Measurements from ENCODE around the gene FOXO3. TPM values are rescaled to one million over a fixed set of nuclear protein-coding genes. Genes with fewer than 3 reads are reported as not detected.

FOXO3 gene
- total RNA-seq, 3 donors from 2014 or later (not counting 1 experiment from before 2014, with no cell fraction given), result 43.1 to 70.4 (median 51.3) TPM

DNA sequence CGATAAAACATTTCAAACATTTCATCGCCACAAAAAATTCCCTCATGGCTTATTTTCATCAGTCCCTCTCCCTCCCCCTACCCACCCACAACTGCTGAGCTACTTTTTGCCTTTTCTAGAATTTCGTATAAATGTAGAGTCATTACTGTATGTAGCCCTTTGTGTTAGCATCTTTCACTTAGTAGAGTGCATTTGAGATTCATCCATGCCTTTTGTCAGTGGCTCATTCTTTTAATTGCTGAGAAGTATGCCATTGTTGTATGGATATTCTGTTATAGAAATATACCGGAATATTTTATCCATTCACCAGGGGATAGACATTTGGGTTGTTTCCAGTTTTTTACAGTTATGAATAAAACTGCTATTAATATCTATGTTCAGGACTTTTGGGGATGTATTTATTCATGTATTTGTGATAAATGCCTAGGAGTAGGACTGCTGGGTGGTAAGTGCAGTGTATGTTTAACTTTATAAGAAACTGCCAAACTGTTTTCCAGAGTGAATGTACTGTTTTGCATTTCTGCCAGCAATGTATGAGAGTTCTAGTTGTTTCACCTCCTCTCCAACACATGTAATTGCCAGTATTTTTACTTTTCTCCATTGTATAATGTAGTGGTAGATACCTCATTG, 50.4 kb downstream of the FOXO3 start:
- no peak overlapping the region for H3K4me3 ChIP-seq (ENCODE audit: low read length)
- ATAC-seq, result no peak
- Mint-ChIP-seq H3K36me3 (peaks cover 7% of the 10 kb centered on the region), H3K27ac (no peak overlapping the region), H3K9me3 (peaks cover 2% of the 10 kb centered on the region in 2 donors), H3K27me3 (ENCODE audit: low read depth in 2 of 2) (no peaks in the 10 kb centered on the region), H3K4me3 (no peak overlapping the region), H3K4me1 (peaks cover 63 to 74% of the 10 kb centered on the region in 2 donors)
- H3K27ac ChIP-seq (ENCODE audit: low read length), result no peak overlapping the region
- intact Hi-C loops (cut with micrococcal nuclease), result no loop called here
- WGBS (ENCODE audit: insufficient coverage), result no CpG with 5 or more reads among the region's 4 CpGs
- no peaks in the 10 kb centered on the region for H3K4me1 ChIP-seq (ENCODE audit: control insufficient read depth, insufficient read depth, low read length)
- no peak for DNase-seq
- no peak for TF ChIP-seq CTCF (IDR thresholded peaks at IDR 0.05)
- no peaks in the 10 kb centered on the region for H3K9me3 ChIP-seq (ENCODE audit: control insufficient read depth, insufficient read depth, low read length)
- no peaks in the 10 kb centered on the region for H3K36me3 ChIP-seq (ENCODE audit: control insufficient read depth, insufficient read depth, low read length)
- no peaks in the 10 kb centered on the region for H3K27me3 ChIP-seq (ENCODE audit: control insufficient read depth, insufficient read depth, low read length)

GRCh38 chr6:108612852-108613251, 52.1 kb downstream of the FOXO3 start:
- Histone ChIP-seq H3K4me1 (ENCODE audit: control insufficient read depth, insufficient read depth, low read length) (no peaks in the 10 kb centered on the region), H3K4me3 (ENCODE audit: low read length) (no peak overlapping the region), H3K27ac (ENCODE audit: low read length) (no peak overlapping the region), H3K9me3 (ENCODE audit: control insufficient read depth, insufficient read depth, low read length) (no peaks in the 10 kb centered on the region), H3K27me3 (ENCODE audit: control insufficient read depth, insufficient read depth, low read length) (no peaks in the 10 kb centered on the region), H3K36me3 (ENCODE audit: control insufficient read depth, insufficient read depth, low read length) (no peaks in the 10 kb centered on the region)
- H3K27me3 Mint-ChIP-seq (ENCODE audit: low read depth in 2 of 2), result no peaks in the 10 kb centered on the region
- intact Hi-C loops (cut with micrococcal nuclease), result no loop called here
- H3K4me1 Mint-ChIP-seq, result peaks cover 60 to 69% of the 10 kb centered on the region in 2 donors
- no peak for TF ChIP-seq CTCF (IDR thresholded peaks at IDR 0.05)
- no peak for DNase-seq
- peaks cover 2% of the 10 kb centered on the region in 2 donors for H3K9me3 Mint-ChIP-seq
- H3K36me3 Mint-ChIP-seq, result peaks cover 7% of the 10 kb centered on the region
- H3K27ac Mint-ChIP-seq, result no peak overlapping the region
- no peak for ATAC-seq
- H3K4me3 Mint-ChIP-seq, result no peak overlapping the region

DNA sequence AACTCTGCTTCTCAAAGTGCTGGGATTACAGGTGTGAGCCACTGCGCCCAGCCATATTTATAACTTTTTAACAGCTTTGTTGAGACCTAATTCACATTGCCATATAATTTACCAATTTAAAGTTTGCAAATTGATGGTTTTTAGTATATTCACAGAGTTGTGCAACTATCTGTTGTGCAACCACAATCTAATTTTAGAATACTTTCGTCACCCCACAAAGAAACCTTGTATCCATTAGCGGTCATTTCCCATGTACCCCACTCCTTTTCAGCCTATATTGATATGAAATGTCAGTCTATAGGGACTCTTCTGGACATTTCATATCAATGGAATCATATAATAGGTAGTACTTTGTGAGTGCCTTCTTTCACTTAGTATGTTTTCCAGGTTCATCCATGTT, 55.8 kb downstream of the FOXO3 start:
- Histone ChIP-seq H3K36me3 (ENCODE audit: control insufficient read depth, insufficient read depth, low read length) (no peaks in the 10 kb centered on the region), H3K4me3 (ENCODE audit: low read length) (no peak overlapping the region), H3K27ac (ENCODE audit: low read length) (no peak overlapping the region), H3K4me1 (ENCODE audit: control insufficient read depth, insufficient read depth, low read length) (peaks cover 4% of the 10 kb centered on the region), H3K9me3 (ENCODE audit: control insufficient read depth, insufficient read depth, low read length) (no peaks in the 10 kb centered on the region), H3K27me3 (ENCODE audit: control insufficient read depth, insufficient read depth, low read length) (no peaks in the 10 kb centered on the region)
- no peak for DNase-seq
- H3K27me3 Mint-ChIP-seq (ENCODE audit: low read depth in 2 of 2), result no peaks in the 10 kb centered on the region
- H3K4me3 Mint-ChIP-seq, result no peak overlapping the region
- no peak for ATAC-seq
- WGBS (ENCODE audit: insufficient coverage), result 100% methylated on average over 1 of the region's 3 CpGs
- peaks cover 2% of the 10 kb centered on the region in 2 donors for H3K9me3 Mint-ChIP-seq
- peaks cover 7% of the 10 kb centered on the region for H3K36me3 Mint-ChIP-seq
- no peak for TF ChIP-seq CTCF (IDR thresholded peaks at IDR 0.05)
- peaks cover 58 to 66% of the 10 kb centered on the region in 2 donors for H3K4me1 Mint-ChIP-seq
- no peak overlapping the region for H3K27ac Mint-ChIP-seq
- intact Hi-C loops (cut with micrococcal nuclease), result no loop called here

- Mint-ChIP-seq H3K4me1 (peaks cover 58 to 71% of the 10 kb centered on the region in 2 donors), H3K27ac (no peak overlapping the region), H3K4me3 (no peak overlapping the region), H3K9me3 (peaks cover 2% of the 10 kb centered on the region in 2 donors), H3K36me3 (peaks cover 7% of the 10 kb centered on the region), H3K27me3 (ENCODE audit: low read depth in 2 of 2) (no peaks in the 10 kb centered on the region)
- DNase-seq (no peak), ATAC-seq (no peak)
- intact Hi-C loops (cut with micrococcal nuclease), result no loop called here
- Histone ChIP-seq H3K9me3 (ENCODE audit: control insufficient read depth, insufficient read depth, low read length) (no peaks in the 10 kb centered on the region), H3K27me3 (ENCODE audit: control insufficient read depth, insufficient read depth, low read length) (no peaks in the 10 kb centered on the region), H3K4me3 (ENCODE audit: low read length) (no peak overlapping the region), H3K27ac (ENCODE audit: low read length) (no peak overlapping the region), H3K36me3 (ENCODE audit: control insufficient read depth, insufficient read depth, low read length) (no peaks in the 10 kb centered on the region), H3K4me1 (ENCODE audit: control insufficient read depth, insufficient read depth, low read length) (peaks cover 9% of the 10 kb centered on the region)
- no peak for TF ChIP-seq CTCF (IDR thresholded peaks at IDR 0.05)
Measured at GRCh38 chr6:108616973-108617372, 56.3 kb downstream of the FOXO3 start.
